Body of pancreas (tissue), 4 donors: Measurements from ENCODE around the gene ZBTB47. TPM values are rescaled to one million over a fixed set of nuclear protein-coding genes. Genes with fewer than 3 reads are reported as not detected.

Experiments
- ATAC-seq: fragments of 150-250 bp; one replicate; pipeline ENCODE4 v1.9.1; 2016
- DNase-seq, 4 donors: peaks; one replicate each; pipeline ENCODE4 v3.0.0-alpha.2; 2019
- H3K27ac ChIP-seq, 4 donors: fragments of 200-600 bp; sonication (generic); 1 replicate in 3 of 4; 2 replicates in 1 of 4; pipeline versions ENCODE4 v1.5.1 to v1.6.1; 2016 to 2019; ENCODE audit warnings: mild to moderate bottlenecking in 1 of 4, mixed read lengths in 1 of 4, moderate library complexity in 1 of 4
- H3K27me3 ChIP-seq, 2 donors: fragments of 200-600 bp; sonication (generic); one replicate each; pipeline ENCODE4 v1.6.0; 2016; ENCODE audit warnings: mild to moderate bottlenecking in 1 of 2
- H3K36me3 ChIP-seq, 2 donors: fragments of 200-600 bp; sonication (generic); replicated peaks in 1 of 2; 2 replicates each; pipeline ENCODE4 v1.5.1; 2016; ENCODE audit warnings: low read depth in 2 of 2; ENCODE audit not compliant: insufficient read depth in 1 of 2
- H3K4me1 ChIP-seq: fragments of 200-600 bp; sonication (generic); one replicate; pipeline ENCODE4 v1.6.0; 2016
- H3K4me3 ChIP-seq, 2 donors: fragments of 200-600 bp; sonication (generic); 1 replicate in 1 of 2; 2 replicates in 1 of 2; pipeline ENCODE4 v1.5.1; 2016 to 2019
- H3K9me3 ChIP-seq, 3 donors: fragments of 200-600 bp; sonication (generic); 1 replicate in 2 of 3; 2 replicates in 1 of 3; pipeline ENCODE4 v1.5.1; 2016
- CTCF ChIP-seq, 7 experiments: fragments of 450-650 bp in 4 of 7; fragments of 200-600 bp in 3 of 7; sonication (generic) in 3 of 7; IDR thresholded peaks; one replicate each; pipeline ENCODE4 v1.5.1; 2016 to 2019; ENCODE audit warnings: antibody characterized with exemption in 7 of 7
- POLR2A ChIP-seq, 3 donors: fragments of 450-650 bp; IDR thresholded peaks; one replicate each; pipeline ENCODE4 v1.6.1; 2016; ENCODE audit warnings: antibody characterized with exemption in 3 of 3, mild to moderate bottlenecking in 2 of 3
- WGBS, 2 donors: methylation state at CpG; one replicate each; pipeline ENCODE4 v1.1.5; 2017; 5-methylcytosine and 5-hydroxymethylcytosine counted together
- intact Hi-C: fragments of 100-400 bp; cut with DNase I; formaldehyde crosslinking; loops from one replicate; pipeline ENCODE4 v1.15.1; 2023
- total RNA-seq, 2 donors: library from RNA; depleted of rRNA; stranded (reverse); fragments of >200 nt; gene quantifications; one replicate each; pipeline ENCODE4 v1.1.0, GENCODE V29; 2016

Gene ZBTB47
- total RNA-seq, 2 donors from 2014 or later: 19.7 to 20.4 TPM

- WGBS, 2 donors: 73 to 77% methylated on average over 10 of the region's 10 CpGs
- Histone ChIP-seq H3K4me1 (peaks cover 5% of the 10 kb centered on the region), H3K27ac (no peak overlapping the region), H3K36me3 (no peaks in the 10 kb centered on the region), H3K9me3 (no peaks in the 10 kb centered on the region), H3K4me3 (no peak overlapping the region), H3K27me3 (peaks cover 0 to 13% of the 10 kb centered on the region in 2 donors)
- TF ChIP-seq POLR2A (IDR thresholded peaks at IDR 0.05) (no peak), CTCF (IDR thresholded peaks at IDR 0.05) (no peak)
- intact Hi-C loops: no loop called here
- ATAC-seq: no peak
- DNase-seq: no peak
Measured at GRCh38 chr3:42681361-42682038, 28.0 kb downstream of the ZBTB47 start.

DNA sequence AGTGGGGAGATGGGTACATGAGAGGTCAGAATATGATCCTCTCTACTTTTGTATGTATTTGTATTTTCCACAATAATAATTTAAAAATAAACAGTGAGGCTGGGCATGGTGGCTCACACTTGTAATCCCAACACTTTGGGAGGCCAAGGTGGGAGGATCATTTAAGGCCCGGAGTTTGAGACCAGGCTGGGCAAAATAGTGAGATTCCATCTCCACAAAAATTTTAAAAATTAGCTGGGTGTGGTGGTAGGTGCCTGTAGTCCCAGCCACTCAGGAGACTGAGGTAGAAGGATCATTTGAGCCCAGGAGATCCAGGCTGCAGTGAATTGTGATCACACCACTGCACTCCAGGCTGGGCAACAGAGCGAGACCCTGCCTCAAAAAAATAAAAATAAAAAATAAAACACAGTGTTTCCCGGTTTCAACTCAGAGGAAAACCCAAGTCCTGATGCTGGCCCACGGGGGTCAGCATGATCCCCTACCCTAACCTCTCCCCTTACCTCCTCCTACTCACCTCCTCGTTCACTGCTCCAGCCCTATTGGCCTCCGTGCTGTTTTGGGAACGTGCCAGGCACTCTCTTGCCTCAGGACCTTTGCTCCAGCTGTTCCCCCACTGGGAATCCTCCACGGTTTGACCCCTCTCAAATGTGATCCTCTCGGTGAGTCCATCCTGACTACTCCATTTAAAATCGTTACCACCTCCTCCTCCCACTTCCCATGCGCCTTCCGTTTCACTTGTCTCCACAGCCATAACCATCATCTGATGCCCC, 29.0 kb downstream of the ZBTB47 start:
- H3K36me3 ChIP-seq: no peaks in the 10 kb centered on the region
- intact Hi-C loops: no loop called here
- H3K27me3 ChIP-seq: peaks cover 0 to 14% of the 10 kb centered on the region in 2 donors
- H3K27ac ChIP-seq: no peak overlapping the region
- DNase-seq (no peak), ATAC-seq (no peak)
- no peaks in the 10 kb centered on the region for H3K9me3 ChIP-seq
- no peak overlapping the region for H3K4me3 ChIP-seq
- peaks cover 5% of the 10 kb centered on the region for H3K4me1 ChIP-seq
- 57 to 72% methylated on average over 12 of the region's 12 CpGs for WGBS, 2 donors
- TF ChIP-seq POLR2A (IDR thresholded peaks at IDR 0.05) (no peak), CTCF (IDR thresholded peaks at IDR 0.05) (no peak)

DNA sequence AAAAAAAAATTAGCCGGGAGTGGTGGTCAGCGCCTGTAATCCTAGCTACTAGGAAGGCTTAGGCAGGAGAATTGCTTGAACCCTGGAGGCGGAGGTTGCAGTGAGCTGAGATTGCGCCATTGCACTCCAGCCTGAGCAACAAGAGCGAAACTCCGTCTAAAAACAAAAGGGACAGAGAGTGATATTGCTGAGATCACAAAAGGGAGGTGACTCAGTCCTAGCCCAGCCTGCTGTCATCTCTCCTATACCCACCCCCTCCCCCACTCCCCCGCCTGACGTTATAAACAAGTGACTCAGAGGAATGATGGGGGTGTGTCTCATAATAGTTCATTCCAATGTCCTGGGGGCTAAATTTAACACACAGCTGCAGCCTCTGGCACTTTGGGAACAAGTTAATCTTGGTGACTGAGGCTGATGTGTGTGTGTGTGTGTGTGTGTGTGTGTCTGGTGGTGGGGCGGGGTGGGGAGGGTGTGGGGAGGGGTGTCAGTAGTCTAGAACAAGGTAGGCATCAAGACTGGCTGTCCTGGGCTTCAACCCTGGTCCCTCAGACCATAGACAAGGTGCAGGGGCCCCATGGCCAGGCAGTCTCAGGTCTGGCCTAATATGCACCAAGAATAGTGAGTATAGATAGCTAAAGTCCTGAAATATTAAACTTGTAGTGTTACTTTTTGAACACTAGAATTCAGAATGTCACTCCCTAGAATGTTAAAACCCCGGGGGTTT, 30.5 kb downstream of the ZBTB47 start:
- Histone ChIP-seq H3K36me3 (no peaks in the 10 kb centered on the region), H3K27me3 (peaks cover 0 to 14% of the 10 kb centered on the region in 2 donors), H3K4me3 (no peak overlapping the region), H3K9me3 (no peaks in the 10 kb centered on the region), H3K4me1 (peaks cover 5% of the 10 kb centered on the region), H3K27ac (no peak overlapping the region)
- ATAC-seq (peak; percentile 64), DNase-seq (peak in 2 of 4 donors; percentile 61 to 62)
- intact Hi-C loops: no loop called here
- 47 to 63% methylated on average over 10 of the region's 10 CpGs for WGBS, 2 donors
- no peak for TF ChIP-seq CTCF (IDR thresholded peaks at IDR 0.05)
- no peak for TF ChIP-seq POLR2A (IDR thresholded peaks at IDR 0.05)

- Histone ChIP-seq H3K27me3 (peaks cover 0 to 14% of the 10 kb centered on the region in 2 donors), H3K9me3 (no peaks in the 10 kb centered on the region), H3K4me3 (no peak overlapping the region), H3K27ac (no peak overlapping the region), H3K36me3 (no peaks in the 10 kb centered on the region), H3K4me1 (peaks cover 5% of the 10 kb centered on the region)
- ATAC-seq: no peak
- no peak for TF ChIP-seq POLR2A (IDR thresholded peaks at IDR 0.05)
- no peak for TF ChIP-seq CTCF (IDR thresholded peaks at IDR 0.05)
- WGBS, 2 donors: 78 to 87% methylated on average over 7 of the region's 7 CpGs
- no peak for DNase-seq
- intact Hi-C loops: no loop called here
Measured at GRCh38 chr3:42684632-42685362, 31.3 kb downstream of the ZBTB47 start.
